Body of pancreas (tissue), 4 donors: ENCODE results near the gene SPC24.

Experiments used
- CTCF ChIP-seq, 7 experiments: fragments of 450-650 bp in 4 of 7; fragments of 200-600 bp in 3 of 7; sonication (generic) in 3 of 7; IDR thresholded peaks; one replicate each; pipeline ENCODE4 v1.5.1; 2016 to 2019; ENCODE audit warnings: antibody characterized with exemption in 7 of 7
- POLR2A ChIP-seq, 3 donors: fragments of 450-650 bp; IDR thresholded peaks; one replicate each; pipeline ENCODE4 v1.6.1; 2016; ENCODE audit warnings: antibody characterized with exemption in 3 of 3, mild to moderate bottlenecking in 2 of 3

GRCh38 chr19:11194656-11195558 lies 39.3 kb upstream of the SPC24 start:
- TF ChIP-seq CTCF (IDR thresholded peaks at IDR 0.05) (no peak), POLR2A (IDR thresholded peaks at IDR 0.05) (no peak)
